SK-N-SH treated with all-trans-retinoic acid at 6 μM for 48 hours (cell line): ENCODE measurements around the gene RNU5D-1.

Experiments
- ATAC-seq: fragments of 200-7000 bp; cut with Tn5 transposase; 3 replicates; pipeline ENCODE4 v1.9.1; 2020; ENCODE audit warnings: mild to moderate bottlenecking, moderate library complexity
- ARNTL ChIP-seq: fragments of 450-650 bp; formaldehyde crosslinking; IDR thresholded peaks from 2 replicates; pipeline ENCODE4 v1.5.0; 2020; ENCODE audit warnings: low read depth, mild to moderate bottlenecking, moderate library complexity, borderline replicate concordance
- BACH2 ChIP-seq: fragments of 250-450 bp; sonication (Bioruptor Pico); IDR thresholded peaks from 2 replicates; pipeline ENCODE4 v1.9.0; 2021; ENCODE audit warnings: mild to moderate bottlenecking, borderline replicate concordance
- CSDC2 ChIP-seq: fragments of 250-450 bp; sonication (Bioruptor Pico); IDR thresholded peaks from 2 replicates; pipeline ENCODE4 v1.5.0; 2020; ENCODE audit warnings: mild to moderate bottlenecking, moderate library complexity
- ESRRG ChIP-seq: fragments of 250-450 bp; sonication (Bioruptor Pico); IDR thresholded peaks from 2 replicates; pipeline ENCODE4 v1.6.1; 2021; ENCODE audit warnings: mild to moderate bottlenecking
- GLIS3 ChIP-seq: fragments of 250-450 bp; sonication (Bioruptor Pico); IDR thresholded peaks from 2 replicates; pipeline ENCODE4 v1.5.0; 2020; ENCODE audit warnings: mild to moderate bottlenecking, moderate library complexity
- ISL1 ChIP-seq: fragments of 250-450 bp; sonication (Bioruptor Pico); IDR thresholded peaks from 2 replicates; pipeline ENCODE4 v2.1.2; 2022; ENCODE audit warnings: mild to moderate bottlenecking, moderate library complexity
- OSR1 ChIP-seq: fragments of 250-450 bp; sonication (Bioruptor Pico); IDR thresholded peaks from 2 replicates; pipeline ENCODE4 v1.8.0; 2022; ENCODE audit warnings: moderate library complexity, mild to moderate bottlenecking, inconsistent platforms
- PPARA ChIP-seq: fragments of 250-450 bp; sonication (Bioruptor Pico); IDR thresholded peaks from 2 replicates; pipeline ENCODE4 v1.5.0; 2020; ENCODE audit warnings: mild to moderate bottlenecking, borderline replicate concordance
- RARB ChIP-seq: fragments of 250-450 bp; sonication (Bioruptor Pico); IDR thresholded peaks from 2 replicates; pipeline ENCODE4 v1.8.0; 2021; ENCODE audit warnings: mild to moderate bottlenecking, moderate library complexity
- SNAI2 ChIP-seq: fragments of 250-450 bp; sonication (Bioruptor Pico); IDR thresholded peaks from 2 replicates; pipeline ENCODE4 v1.5.0; 2020; ENCODE audit warnings: mild to moderate bottlenecking, moderate library complexity
- TCF4 ChIP-seq: fragments of 250-450 bp; sonication (Bioruptor Pico); IDR thresholded peaks from 2 replicates; pipeline ENCODE4 v1.8.0; 2021; ENCODE audit warnings: mild to moderate bottlenecking, moderate library complexity, borderline replicate concordance
- TOX ChIP-seq: fragments of 250-450 bp; sonication (Bioruptor Pico); IDR thresholded peaks from 2 replicates; pipeline ENCODE4 v1.8.0; 2021; ENCODE audit warnings: mild to moderate bottlenecking, moderate library complexity, borderline replicate concordance
- ZC3H10 ChIP-seq: fragments of 250-450 bp; sonication (Bioruptor Pico); IDR thresholded peaks from 2 replicates; pipeline ENCODE4 v1.5.1; 2021; ENCODE audit warnings: mild to moderate bottlenecking, moderate library complexity
- ZFP3 ChIP-seq: fragments of 250-450 bp; sonication (Bioruptor Pico); IDR thresholded peaks from 2 replicates; pipeline ENCODE4 v1.5.0; 2020; ENCODE audit warnings: mild to moderate bottlenecking, moderate library complexity
- ZFP30 ChIP-seq: fragments of 450-650 bp; formaldehyde crosslinking; IDR thresholded peaks from 2 replicates; pipeline ENCODE4 v1.5.0; 2022; ENCODE audit warnings: mild to moderate bottlenecking, moderate library complexity
- ZNF565 ChIP-seq: fragments of 450-650 bp; formaldehyde crosslinking; conservative IDR thresholded peaks from 2 replicates; pipeline ENCODE4 v1.5.0; 2020; ENCODE audit warnings: low read depth, mild to moderate bottlenecking, moderate library complexity
- ZNF70 ChIP-seq: fragments of 450-650 bp; formaldehyde crosslinking; IDR thresholded peaks from 2 replicates; pipeline ENCODE4 v1.5.0; 2020; ENCODE audit warnings: mild to moderate bottlenecking, moderate library complexity
- ZNF8 ChIP-seq: fragments of 450-650 bp; formaldehyde crosslinking; IDR thresholded peaks from 2 replicates; pipeline ENCODE4 v1.5.0; 2020; ENCODE audit warnings: mild to moderate bottlenecking, moderate library complexity
- TF ChIP-seq, protein P1 (sequence below): fragments of 250-450 bp; sonication (Bioruptor Pico); IDR thresholded peaks from 2 replicates; pipeline ENCODE4 v1.8.0; 2021; ENCODE audit warnings: low read depth, mild to moderate bottlenecking, moderate library complexity, borderline replicate concordance
- TF ChIP-seq, protein P2 (sequence below): fragments of 250-450 bp; sonication (Bioruptor Pico); IDR thresholded peaks from 2 replicates; pipeline ENCODE4 v1.5.1; 2020; ENCODE audit warnings: low read depth, mild to moderate bottlenecking, moderate library complexity
- TF ChIP-seq, protein P3 (sequence below): fragments of 250-450 bp; sonication (Bioruptor Pico); IDR thresholded peaks from 2 replicates; pipeline ENCODE4 v1.5.1; 2021; ENCODE audit warnings: mild to moderate bottlenecking, moderate library complexity
- TF ChIP-seq, protein P4 (sequence below): fragments of 250-450 bp; sonication (Bioruptor Pico); IDR thresholded peaks from 2 replicates; pipeline ENCODE4 v1.5.0; 2020; ENCODE audit warnings: mild to moderate bottlenecking, moderate library complexity

Gene RNU5D-1

DNA sequence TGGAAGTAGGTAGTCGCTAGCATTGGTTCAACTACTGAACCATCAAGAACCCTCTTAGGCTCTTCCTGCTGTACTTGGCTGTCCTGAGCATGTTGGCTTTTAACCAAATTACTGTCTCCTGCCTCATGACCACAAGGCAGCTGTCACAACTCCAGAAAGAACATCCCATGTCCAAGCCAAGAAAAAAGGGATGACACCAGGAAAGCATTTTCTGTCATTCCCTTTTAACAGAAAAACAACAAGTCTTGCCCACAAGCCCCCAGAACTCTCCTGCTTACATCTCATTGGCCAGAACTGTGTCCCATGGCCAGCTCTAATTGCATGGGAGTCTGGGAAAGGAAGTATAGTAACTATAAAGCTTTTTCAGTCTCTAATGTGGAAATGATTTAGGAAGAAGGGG lies 2.4 kb upstream of the RNU5D-1 start:
- TF ChIP-seq TOX (CRISPR knock-in tag) = no peak
- no peak for TF ChIP-seq ZNF70 (CRISPR knock-in tag)
- no peak for TF ChIP-seq ARNTL (CRISPR knock-in tag)
- TF ChIP-seq ZNF565 (CRISPR knock-in tag) = no peak
- no peak for TF ChIP-seq ZFP3
- TF ChIP-seq, all 23 proteins: peak for 0
- no peak for ATAC-seq

DNA sequence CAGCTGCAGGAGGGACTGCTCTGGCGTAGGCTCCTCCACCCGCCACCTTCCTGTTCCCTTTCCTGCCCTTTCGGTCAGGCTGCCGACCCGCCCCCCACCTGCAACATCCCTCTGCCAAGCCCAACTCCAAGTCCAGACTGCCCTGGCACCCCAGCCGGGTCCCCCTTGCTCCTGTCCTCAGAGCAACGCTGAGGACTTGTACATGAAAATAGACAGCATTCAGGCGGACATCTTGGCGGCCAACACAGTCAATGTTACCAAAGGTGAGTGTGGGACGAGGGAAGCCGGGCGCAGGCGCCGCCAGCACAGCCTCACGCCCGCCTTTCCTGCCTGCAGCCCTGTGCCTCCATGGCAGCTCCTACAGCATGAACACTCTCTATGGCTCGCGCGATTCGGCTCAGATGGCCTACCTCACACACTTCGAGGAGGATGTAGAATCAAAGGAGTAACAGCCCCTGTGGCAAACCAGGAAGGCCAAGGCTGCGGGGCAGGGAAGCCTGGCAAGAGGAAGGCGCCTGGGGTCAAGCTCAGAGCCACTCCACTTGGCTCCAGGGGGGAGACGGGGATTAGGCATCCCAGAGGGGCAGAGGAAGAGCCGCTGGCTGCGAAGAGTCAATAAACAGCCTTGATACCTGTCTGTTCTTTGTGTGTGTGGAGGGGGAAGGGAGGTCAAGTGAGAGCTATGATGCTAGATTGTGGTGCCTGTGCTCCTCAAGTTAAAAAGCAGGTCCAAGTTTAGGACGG lies 5.8 kb downstream of the RNU5D-1 start:
- ATAC-seq = no peak
- TF ChIP-seq BACH2 (CRISPR knock-in tag) (no peak), ZFP3 (no peak), PPARA (CRISPR knock-in tag) (no peak), OSR1 (CRISPR knock-in tag) (no peak), TOX (CRISPR knock-in tag) (no peak)
- TF ChIP-seq, all 23 proteins: peak for 0

DNA sequence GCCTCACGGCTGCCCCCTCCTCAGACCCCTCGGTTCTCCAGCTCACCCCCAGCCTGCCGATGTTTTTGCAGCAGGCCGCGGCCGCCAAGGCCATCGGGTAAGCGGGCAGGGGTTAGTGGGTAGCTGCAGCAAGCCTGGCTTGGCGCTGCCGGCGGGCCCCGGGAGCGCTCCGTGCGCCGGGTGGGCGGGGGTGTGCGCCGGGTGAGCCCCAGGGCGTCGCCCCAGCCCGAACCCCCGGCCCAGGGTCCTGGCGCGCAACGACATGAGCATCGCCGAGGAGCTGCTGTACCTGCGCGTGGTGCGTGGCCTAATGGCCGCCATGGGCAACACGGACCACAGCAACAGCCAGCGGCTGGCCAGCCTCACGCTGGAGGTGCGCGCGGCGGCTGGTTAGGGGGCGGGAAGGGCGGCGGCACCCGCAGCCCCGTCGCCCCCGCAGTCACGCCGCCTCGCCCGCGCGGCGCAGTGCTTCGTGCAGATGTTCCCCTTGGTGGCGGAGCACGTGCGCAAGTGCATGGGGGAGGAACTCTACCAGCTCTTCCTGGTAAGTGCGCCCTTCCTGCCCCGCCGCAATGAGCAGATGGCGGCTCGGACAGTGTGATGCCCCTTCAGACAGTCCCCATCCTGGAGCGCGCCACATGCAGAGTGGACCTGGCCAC lies 6.5 kb downstream of the RNU5D-1 start:
- TF ChIP-seq ZNF8 (CRISPR knock-in tag) (no peak), TCF4 (CRISPR knock-in tag) (no peak), BACH2 (CRISPR knock-in tag) (no peak), ZNF70 (CRISPR knock-in tag) (no peak), ZNF565 (CRISPR knock-in tag) (no peak), SNAI2 (CRISPR knock-in tag) (no peak), CSDC2 (CRISPR knock-in tag) (no peak), ISL1 (no peak), RARB (CRISPR knock-in tag) (no peak), ZC3H10 (CRISPR knock-in tag) (no peak), ZFP30 (CRISPR knock-in tag) (no peak), ZFP3 (no peak), PPARA (CRISPR knock-in tag) (no peak), OSR1 (CRISPR knock-in tag) (no peak), ESRRG (CRISPR knock-in tag) (no peak)
- TF ChIP-seq, protein P1, sequence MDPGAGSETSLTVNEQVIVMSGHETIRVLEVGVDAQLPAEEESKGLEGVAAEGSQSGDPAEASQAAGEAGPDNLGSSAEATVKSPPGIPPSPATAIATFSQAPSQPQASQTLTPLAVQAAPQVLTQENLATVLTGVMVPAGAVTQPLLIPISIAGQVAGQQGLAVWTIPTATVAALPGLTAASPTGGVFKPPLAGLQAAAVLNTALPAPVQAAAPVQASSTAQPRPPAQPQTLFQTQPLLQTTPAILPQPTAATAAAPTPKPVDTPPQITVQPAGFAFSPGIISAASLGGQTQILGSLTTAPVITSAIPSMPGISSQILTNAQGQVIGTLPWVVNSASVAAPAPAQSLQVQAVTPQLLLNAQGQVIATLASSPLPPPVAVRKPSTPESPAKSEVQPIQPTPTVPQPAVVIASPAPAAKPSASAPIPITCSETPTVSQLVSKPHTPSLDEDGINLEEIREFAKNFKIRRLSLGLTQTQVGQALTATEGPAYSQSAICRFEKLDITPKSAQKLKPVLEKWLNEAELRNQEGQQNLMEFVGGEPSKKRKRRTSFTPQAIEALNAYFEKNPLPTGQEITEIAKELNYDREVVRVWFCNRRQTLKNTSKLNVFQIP (CRISPR knock-in tag) = no peak
- TF ChIP-seq, protein P2, sequence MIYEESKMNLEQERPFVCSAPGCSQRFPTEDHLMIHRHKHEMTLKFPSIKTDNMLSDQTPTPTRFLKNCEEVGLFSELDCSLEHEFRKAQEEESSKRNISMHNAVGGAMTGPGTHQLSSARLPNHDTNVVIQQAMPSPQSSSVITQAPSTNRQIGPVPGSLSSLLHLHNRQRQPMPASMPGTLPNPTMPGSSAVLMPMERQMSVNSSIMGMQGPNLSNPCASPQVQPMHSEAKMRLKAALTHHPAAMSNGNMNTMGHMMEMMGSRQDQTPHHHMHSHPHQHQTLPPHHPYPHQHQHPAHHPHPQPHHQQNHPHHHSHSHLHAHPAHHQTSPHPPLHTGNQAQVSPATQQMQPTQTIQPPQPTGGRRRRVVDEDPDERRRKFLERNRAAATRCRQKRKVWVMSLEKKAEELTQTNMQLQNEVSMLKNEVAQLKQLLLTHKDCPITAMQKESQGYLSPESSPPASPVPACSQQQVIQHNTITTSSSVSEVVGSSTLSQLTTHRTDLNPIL (CRISPR knock-in tag) = no peak
- TF ChIP-seq, protein P3, sequence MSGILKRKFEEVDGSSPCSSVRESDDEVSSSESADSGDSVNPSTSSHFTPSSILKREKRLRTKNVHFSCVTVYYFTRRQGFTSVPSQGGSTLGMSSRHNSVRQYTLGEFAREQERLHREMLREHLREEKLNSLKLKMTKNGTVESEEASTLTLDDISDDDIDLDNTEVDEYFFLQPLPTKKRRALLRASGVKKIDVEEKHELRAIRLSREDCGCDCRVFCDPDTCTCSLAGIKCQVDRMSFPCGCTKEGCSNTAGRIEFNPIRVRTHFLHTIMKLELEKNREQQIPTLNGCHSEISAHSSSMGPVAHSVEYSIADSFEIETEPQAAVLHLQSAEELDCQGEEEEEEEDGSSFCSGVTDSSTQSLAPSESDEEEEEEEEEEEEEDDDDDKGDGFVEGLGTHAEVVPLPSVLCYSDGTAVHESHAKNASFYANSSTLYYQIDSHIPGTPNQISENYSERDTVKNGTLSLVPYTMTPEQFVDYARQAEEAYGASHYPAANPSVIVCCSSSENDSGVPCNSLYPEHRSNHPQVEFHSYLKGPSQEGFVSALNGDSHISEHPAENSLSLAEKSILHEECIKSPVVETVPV = no peak
- no peak for ATAC-seq

DNA sequence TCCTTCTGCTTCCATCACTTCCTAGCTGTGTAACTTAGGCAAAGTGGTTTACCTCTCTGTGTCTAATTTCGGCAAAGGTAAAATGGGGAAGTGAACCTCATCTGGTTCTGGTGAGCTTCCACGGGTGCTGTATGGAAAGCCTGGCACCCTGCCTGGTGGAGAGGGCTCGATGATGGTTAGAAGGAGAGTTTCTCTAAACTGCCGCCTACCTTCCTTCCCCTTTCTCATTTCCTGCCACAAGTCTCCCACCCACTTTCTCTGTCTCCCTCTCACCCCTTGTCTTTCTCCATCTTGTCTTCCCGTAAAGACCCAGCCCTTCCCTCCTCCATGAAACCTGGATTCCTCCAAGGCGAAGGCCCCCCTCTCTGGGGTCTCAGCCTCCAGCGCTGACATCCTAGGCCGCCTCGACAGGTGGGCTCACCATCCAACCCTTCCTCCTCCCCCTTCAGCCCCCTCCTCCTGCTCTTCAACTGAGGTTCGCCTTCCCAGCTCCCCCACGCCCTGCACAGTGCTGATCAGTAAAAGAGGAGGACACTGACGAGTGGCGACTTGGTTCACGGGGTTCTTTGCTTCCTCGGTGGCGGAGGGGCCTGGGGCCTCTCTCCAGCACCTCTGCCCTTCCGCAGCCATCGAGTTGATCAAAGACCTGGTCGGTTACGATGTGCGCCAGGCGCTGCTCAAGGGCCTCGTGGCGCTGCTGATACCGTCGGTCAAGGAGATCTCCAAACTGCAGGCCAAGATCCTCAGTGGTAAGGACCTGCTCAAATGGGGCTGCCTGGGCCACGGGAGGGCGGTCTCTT lies 7.3 kb downstream of the RNU5D-1 start:
- ATAC-seq = no peak
- TF ChIP-seq GLIS3 = no peak
- no peak for TF ChIP-seq SNAI2 (CRISPR knock-in tag)
- TF ChIP-seq RARB (CRISPR knock-in tag) = no peak
- TF ChIP-seq, protein P4, sequence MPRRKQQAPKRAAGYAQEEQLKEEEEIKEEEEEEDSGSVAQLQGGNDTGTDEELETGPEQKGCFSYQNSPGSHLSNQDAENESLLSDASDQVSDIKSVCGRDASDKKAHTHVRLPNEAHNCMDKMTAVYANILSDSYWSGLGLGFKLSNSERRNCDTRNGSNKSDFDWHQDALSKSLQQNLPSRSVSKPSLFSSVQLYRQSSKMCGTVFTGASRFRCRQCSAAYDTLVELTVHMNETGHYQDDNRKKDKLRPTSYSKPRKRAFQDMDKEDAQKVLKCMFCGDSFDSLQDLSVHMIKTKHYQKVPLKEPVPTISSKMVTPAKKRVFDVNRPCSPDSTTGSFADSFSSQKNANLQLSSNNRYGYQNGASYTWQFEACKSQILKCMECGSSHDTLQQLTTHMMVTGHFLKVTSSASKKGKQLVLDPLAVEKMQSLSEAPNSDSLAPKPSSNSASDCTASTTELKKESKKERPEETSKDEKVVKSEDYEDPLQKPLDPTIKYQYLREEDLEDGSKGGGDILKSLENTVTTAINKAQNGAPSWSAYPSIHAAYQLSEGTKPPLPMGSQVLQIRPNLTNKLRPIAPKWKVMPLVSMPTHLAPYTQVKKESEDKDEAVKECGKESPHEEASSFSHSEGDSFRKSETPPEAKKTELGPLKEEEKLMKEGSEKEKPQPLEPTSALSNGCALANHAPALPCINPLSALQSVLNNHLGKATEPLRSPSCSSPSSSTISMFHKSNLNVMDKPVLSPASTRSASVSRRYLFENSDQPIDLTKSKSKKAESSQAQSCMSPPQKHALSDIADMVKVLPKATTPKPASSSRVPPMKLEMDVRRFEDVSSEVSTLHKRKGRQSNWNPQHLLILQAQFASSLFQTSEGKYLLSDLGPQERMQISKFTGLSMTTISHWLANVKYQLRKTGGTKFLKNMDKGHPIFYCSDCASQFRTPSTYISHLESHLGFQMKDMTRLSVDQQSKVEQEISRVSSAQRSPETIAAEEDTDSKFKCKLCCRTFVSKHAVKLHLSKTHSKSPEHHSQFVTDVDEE (CRISPR knock-in tag) = no peak
- TF ChIP-seq, protein P2 (CRISPR knock-in tag) = no peak
- TF ChIP-seq ISL1 = no peak
- TF ChIP-seq ZNF8 (CRISPR knock-in tag) = no peak
- no peak for TF ChIP-seq TCF4 (CRISPR knock-in tag)
- TF ChIP-seq, protein P3 = no peak
- no peak for TF ChIP-seq OSR1 (CRISPR knock-in tag)
